Body of pancreas (tissue), 4 donors: ENCODE results near the gene C1QTNF8.

Experiments used
- POLR2A ChIP-seq, 3 donors: fragments of 450-650 bp; IDR thresholded peaks; one replicate each; pipeline ENCODE4 v1.6.1; 2016; ENCODE audit warnings: antibody characterized with exemption in 3 of 3, mild to moderate bottlenecking in 2 of 3
- TF ChIP-seq, protein P1 (sequence below), 7 experiments: fragments of 450-650 bp in 4 of 7; fragments of 200-600 bp in 3 of 7; sonication (generic) in 3 of 7; IDR thresholded peaks; one replicate each; pipeline ENCODE4 v1.5.1; 2016 to 2019; ENCODE audit warnings: antibody characterized with exemption in 7 of 7

DNA sequence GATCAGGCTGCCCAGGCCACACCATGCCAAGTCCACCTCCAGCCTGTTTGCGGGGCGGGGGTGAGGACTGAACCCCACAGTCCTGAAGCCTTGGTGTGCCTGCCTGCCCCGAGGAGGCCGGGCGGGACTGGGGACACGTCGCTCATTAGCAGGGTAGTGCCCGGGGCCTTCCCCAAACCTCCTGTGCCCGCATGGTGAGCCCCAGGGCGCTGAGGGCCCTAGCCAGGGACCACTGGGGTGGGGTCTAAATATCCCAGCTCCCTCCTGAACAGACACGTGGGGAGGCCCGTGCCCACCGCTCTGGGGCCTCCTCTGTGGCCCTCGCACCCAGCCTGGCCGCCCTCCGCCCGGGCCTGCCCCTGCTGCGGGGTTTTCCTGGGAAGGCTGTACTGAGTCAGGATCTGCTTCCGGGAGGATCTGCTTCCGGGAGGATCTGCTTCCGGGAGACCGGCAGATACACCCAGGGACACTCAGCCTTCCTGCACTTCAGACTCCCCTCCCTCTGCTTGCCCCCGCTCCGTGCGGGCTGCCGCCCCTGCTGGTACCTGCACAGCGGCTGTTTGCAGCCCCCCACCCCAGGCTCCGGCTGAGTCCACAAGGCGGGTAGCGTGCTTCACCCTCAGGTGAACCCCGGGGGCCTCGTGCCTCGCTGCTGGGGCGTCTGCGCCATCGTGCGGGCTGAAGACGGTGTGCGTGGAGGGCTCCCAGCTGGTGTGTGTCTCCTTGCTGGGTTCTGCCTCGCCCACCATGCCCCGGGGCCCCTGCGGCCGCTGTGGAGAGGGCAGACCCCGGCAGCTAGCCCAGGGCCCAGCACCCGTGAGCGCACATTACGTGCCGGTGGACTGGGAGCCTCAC, 33.3 kb upstream of the C1QTNF8 start:
- TF ChIP-seq, protein P1, sequence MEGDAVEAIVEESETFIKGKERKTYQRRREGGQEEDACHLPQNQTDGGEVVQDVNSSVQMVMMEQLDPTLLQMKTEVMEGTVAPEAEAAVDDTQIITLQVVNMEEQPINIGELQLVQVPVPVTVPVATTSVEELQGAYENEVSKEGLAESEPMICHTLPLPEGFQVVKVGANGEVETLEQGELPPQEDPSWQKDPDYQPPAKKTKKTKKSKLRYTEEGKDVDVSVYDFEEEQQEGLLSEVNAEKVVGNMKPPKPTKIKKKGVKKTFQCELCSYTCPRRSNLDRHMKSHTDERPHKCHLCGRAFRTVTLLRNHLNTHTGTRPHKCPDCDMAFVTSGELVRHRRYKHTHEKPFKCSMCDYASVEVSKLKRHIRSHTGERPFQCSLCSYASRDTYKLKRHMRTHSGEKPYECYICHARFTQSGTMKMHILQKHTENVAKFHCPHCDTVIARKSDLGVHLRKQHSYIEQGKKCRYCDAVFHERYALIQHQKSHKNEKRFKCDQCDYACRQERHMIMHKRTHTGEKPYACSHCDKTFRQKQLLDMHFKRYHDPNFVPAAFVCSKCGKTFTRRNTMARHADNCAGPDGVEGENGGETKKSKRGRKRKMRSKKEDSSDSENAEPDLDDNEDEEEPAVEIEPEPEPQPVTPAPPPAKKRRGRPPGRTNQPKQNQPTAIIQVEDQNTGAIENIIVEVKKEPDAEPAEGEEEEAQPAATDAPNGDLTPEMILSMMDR (IDR thresholded peaks at IDR 0.05) = no peak
- no peak for TF ChIP-seq POLR2A (IDR thresholded peaks at IDR 0.05)
